Suprapubic skin (tissue), 4 donors: ENCODE results near the gene PPP1CC. TPM values are rescaled to one million over a fixed set of nuclear protein-coding genes. Genes with fewer than 3 reads are reported as not detected.

Experiments used
- DNase-seq, 2 donors: peaks; one replicate each; pipeline ENCODE4 v3.0.0-alpha.2; 2019; ENCODE audit warnings: low spot score in 2 of 2
- H3K27ac ChIP-seq: fragments of 200-600 bp; sonication (generic); one replicate; pipeline ENCODE4 v1.5.1; 2019
- H3K27me3 ChIP-seq: fragments of 200-600 bp; sonication (generic); one replicate; pipeline ENCODE4 v1.5.1; 2019
- H3K36me3 ChIP-seq: fragments of 200-600 bp; sonication (generic); one replicate; pipeline ENCODE4 v1.5.1; 2019
- H3K4me1 ChIP-seq: fragments of 200-600 bp; sonication (generic); one replicate; pipeline ENCODE4 v1.5.1; 2019
- H3K4me3 ChIP-seq: fragments of 200-600 bp; sonication (generic); one replicate; pipeline ENCODE4 v1.5.1; 2019; ENCODE audit warnings: mild to moderate bottlenecking
- H3K9me3 ChIP-seq: fragments of 200-600 bp; sonication (generic); one replicate; pipeline ENCODE4 v1.5.1; 2019
- EP300 ChIP-seq: sonication (generic); formaldehyde crosslinking; IDR thresholded peaks from one replicate; pipeline ENCODE4 v1.6.1; 2017; ENCODE audit warnings: antibody characterized with exemption
- POLR2A ChIP-seq, 2 donors: fragments of 450-650 bp; IDR thresholded peaks; one replicate each; pipeline ENCODE4 v1.6.1; 2017; ENCODE audit warnings: antibody characterized with exemption in 2 of 2, mild to moderate bottlenecking in 2 of 2, moderate library complexity in 2 of 2
- POLR2AphosphoS5 ChIP-seq, 3 donors: sonication (generic); formaldehyde crosslinking; IDR thresholded peaks; one replicate each; pipeline ENCODE4 v1.6.1; 2017; ENCODE audit warnings: antibody characterized with exemption in 3 of 3
- WGBS: methylation state at CpG from one replicate; pipeline ENCODE4 v1.1.5; 2018; 5-methylcytosine and 5-hydroxymethylcytosine counted together
- total RNA-seq, 4 donors: library from RNA; depleted of rRNA; stranded (reverse); fragments of >200 nt; gene quantifications; one replicate each; pipeline ENCODE4 v1.1.0, GENCODE V29; 2016
- TF ChIP-seq, protein P1 (sequence below), 2 donors: fragments of 200-600 bp in 1 of 2; fragments of 450-650 bp in 1 of 2; sonication (generic) in 1 of 2; IDR thresholded peaks; one replicate each; pipeline ENCODE4 v1.5.1; 2016 to 2019; ENCODE audit warnings: antibody characterized with exemption in 2 of 2, mild to moderate bottlenecking in 1 of 2, moderate library complexity in 1 of 2

The PPP1CC gene
- 100 to 1,000 TPM in 2 of 4 donors, 10 to 100 TPM in 2; 83.6 to 107 (median 100) TPM for total RNA-seq

DNA sequence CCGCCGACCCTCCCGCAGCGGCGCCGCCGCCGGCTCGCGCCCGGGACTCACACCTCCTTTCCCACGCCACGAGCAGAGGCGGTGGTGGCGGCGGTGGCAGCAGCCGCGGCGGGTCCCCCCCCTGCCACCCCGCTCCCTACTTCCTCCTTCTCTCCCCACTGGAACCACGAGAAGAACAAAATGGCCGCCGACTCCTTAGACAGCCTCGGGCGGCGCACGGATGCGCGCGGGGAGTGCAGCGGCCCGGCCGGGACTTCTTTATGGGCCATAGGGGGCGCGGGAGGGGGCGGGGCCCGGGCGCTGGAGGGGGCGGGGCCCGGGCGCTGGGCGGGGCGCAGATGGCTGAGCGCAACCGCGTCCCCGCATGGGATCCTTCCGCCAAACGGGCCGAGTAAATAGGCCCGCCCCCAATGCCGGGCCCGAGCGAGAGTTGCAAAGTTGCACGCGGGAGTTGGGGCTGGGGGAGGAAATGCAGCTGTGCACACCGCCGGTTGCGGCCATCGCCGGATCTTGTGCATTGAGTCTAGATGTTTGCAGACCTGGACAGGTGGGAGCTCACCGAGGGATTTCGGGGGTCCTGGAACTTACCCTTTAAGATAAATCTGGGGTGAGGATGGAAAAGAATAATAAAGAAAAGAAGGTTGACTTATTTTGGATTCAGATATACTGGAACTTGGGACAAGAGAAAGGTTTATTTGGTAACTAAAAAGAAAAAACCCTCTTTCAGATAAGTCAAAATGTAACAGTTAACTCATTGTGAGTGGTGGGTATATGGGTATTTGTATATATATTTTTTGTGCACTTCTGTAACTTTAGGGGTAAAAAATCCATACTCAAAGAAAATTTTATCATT lies at the start of gene PPP1CC:
PPP1CC (minus strand) TSS at position 174 of the 853 bp plus-strand sequence. CDS start 184 bp downstream, outside the sequence.
- Histone ChIP-seq H3K4me3 (peak within 1 kb of the TSS; percentile 86), H3K36me3 (no peaks in the 10 kb centered on the region), H3K27ac (peak within 1 kb of the TSS; percentile 90), H3K4me1 (peaks cover 54% of the 10 kb centered on the region), H3K9me3 (no peaks in the 10 kb centered on the region), H3K27me3 (no peaks in the 10 kb centered on the region)
- under 1% methylated on average over 33 of the region's 63 CpGs for WGBS
- TF ChIP-seq, protein P1, sequence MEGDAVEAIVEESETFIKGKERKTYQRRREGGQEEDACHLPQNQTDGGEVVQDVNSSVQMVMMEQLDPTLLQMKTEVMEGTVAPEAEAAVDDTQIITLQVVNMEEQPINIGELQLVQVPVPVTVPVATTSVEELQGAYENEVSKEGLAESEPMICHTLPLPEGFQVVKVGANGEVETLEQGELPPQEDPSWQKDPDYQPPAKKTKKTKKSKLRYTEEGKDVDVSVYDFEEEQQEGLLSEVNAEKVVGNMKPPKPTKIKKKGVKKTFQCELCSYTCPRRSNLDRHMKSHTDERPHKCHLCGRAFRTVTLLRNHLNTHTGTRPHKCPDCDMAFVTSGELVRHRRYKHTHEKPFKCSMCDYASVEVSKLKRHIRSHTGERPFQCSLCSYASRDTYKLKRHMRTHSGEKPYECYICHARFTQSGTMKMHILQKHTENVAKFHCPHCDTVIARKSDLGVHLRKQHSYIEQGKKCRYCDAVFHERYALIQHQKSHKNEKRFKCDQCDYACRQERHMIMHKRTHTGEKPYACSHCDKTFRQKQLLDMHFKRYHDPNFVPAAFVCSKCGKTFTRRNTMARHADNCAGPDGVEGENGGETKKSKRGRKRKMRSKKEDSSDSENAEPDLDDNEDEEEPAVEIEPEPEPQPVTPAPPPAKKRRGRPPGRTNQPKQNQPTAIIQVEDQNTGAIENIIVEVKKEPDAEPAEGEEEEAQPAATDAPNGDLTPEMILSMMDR (IDR thresholded peaks at IDR 0.05): no peak
- peak; percentile 50 to 80 (median 66) for TF ChIP-seq POLR2AphosphoS5 (IDR thresholded peaks at IDR 0.05)
- peak in 1 of 2 donors; percentile 67 for TF ChIP-seq POLR2A (IDR thresholded peaks at IDR 0.05)
- no peak for TF ChIP-seq EP300
- peak; percentile 95 to 96 for DNase-seq

DNA sequence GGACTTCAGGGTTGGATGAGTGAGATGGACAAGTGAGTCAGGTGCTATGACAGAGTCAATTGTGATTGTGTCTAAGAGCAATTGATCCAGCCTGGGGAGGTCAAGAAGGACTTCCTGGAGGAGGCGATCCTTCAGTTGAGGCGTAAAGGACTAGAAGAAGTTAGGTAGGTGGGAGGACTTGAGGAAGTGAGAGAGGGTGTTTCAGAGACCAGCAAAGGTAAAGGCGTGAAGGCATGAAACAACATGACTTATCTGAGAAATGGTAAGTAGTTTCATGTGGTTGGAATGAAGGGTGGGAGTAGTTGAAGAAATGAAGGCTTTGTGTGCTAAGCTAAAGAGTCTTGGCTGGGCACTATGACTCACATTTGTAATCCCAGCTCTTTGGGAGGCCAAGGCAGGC lies 48.9 kb upstream of the PPP1CC start:
- TF ChIP-seq POLR2AphosphoS5 (IDR thresholded peaks at IDR 0.05) (no peak), POLR2A (IDR thresholded peaks at IDR 0.05) (no peak), EP300 (no peak)
- TF ChIP-seq, protein P1 (IDR thresholded peaks at IDR 0.05): no peak
- WGBS: 93% methylated on average over 3 of the region's 3 CpGs
- H3K36me3 ChIP-seq: no peaks in the 10 kb centered on the region
- no peaks in the 10 kb centered on the region for H3K27me3 ChIP-seq
- no peaks in the 10 kb centered on the region for H3K9me3 ChIP-seq
- H3K4me3 ChIP-seq: no peak overlapping the region
- no peak overlapping the region for H3K27ac ChIP-seq
- DNase-seq: no peak
- H3K4me1 ChIP-seq: peaks cover 12% of the 10 kb centered on the region

DNA sequence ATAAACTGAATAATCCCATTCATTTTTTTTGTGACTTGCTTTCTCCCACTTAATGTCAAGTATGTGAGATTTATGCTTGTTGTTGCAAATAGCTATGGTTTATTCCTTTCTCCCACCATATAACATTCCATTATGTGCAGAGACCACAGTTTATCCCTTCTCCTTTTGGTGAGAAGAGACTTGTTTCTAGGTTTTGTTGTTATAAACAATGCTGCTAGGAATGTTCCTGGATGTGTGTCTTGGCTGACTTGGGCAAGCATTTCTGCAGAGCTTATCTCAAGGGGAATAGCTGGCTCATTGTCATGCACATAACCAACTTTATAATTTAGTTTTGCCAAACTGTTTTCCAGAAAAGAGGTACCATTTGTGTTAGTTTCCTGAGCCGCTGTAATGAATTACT lies 47.6 kb upstream of the PPP1CC start:
- no peak overlapping the region for H3K27ac ChIP-seq
- 60% methylated on average over 1 of the region's 1 CpG for WGBS
- no peak overlapping the region for H3K4me3 ChIP-seq
- no peak for DNase-seq
- no peaks in the 10 kb centered on the region for H3K27me3 ChIP-seq
- H3K36me3 ChIP-seq: no peaks in the 10 kb centered on the region
- TF ChIP-seq POLR2AphosphoS5 (IDR thresholded peaks at IDR 0.05) (no peak), POLR2A (IDR thresholded peaks at IDR 0.05) (no peak), EP300 (no peak)
- TF ChIP-seq, protein P1 (IDR thresholded peaks at IDR 0.05): no peak
- H3K9me3 ChIP-seq: no peaks in the 10 kb centered on the region
- peaks cover 12% of the 10 kb centered on the region for H3K4me1 ChIP-seq

DNA sequence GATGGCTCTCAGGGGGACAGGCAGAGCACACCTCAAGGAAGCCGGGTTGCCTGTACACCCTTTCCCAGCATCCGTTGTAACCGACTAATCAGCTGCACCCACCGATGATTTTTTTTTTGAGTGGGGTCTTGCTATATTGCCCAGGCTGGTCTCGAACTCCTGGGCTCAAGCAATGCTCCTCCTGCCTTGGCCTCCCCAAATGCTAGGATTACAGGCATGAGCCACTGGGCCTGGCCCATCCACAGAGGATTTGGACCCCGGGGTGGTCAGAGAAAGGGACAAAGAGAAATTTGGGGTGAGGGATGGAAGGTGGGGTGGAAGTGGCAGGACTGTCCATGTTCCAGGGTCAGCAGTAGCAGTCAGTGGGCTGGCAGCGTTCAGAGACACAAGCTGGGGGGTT lies 43.3 kb upstream of the PPP1CC start:
- no peak for DNase-seq
- Histone ChIP-seq H3K27me3 (no peaks in the 10 kb centered on the region), H3K4me1 (peaks cover 5% of the 10 kb centered on the region), H3K36me3 (no peaks in the 10 kb centered on the region), H3K9me3 (no peaks in the 10 kb centered on the region), H3K27ac (no peak overlapping the region), H3K4me3 (no peak overlapping the region)
- 95% methylated on average over 7 of the region's 7 CpGs for WGBS
- TF ChIP-seq, protein P1 (IDR thresholded peaks at IDR 0.05): no peak
- TF ChIP-seq POLR2A (IDR thresholded peaks at IDR 0.05) (no peak), EP300 (no peak), POLR2AphosphoS5 (IDR thresholded peaks at IDR 0.05) (no peak)

DNA sequence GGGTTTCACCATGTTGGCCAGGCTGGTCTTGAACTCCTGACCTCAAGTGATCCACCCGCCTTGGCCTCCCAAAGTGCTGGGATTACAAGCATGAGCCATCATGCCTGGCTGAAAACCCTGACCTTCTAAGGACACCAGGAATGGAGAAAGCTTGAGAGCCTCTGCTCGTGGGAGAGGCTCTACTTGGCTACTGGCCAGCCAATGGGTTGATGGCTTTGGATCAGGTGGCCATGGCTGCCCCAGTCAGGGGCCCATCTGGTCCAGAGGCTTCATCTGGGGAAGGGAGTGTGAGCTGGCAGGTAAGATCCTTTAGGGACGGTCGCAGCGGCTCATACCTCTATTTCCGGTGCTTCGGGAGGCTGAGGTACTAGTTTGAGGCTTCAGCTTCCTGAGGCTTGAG lies 42.5 kb upstream of the PPP1CC start:
- Histone ChIP-seq H3K27me3 (no peaks in the 10 kb centered on the region), H3K9me3 (no peaks in the 10 kb centered on the region), H3K4me1 (peaks cover 5% of the 10 kb centered on the region), H3K4me3 (no peak overlapping the region), H3K36me3 (no peaks in the 10 kb centered on the region), H3K27ac (no peak overlapping the region)
- DNase-seq: no peak
- TF ChIP-seq EP300 (no peak), POLR2A (IDR thresholded peaks at IDR 0.05) (no peak), POLR2AphosphoS5 (IDR thresholded peaks at IDR 0.05) (no peak)
- TF ChIP-seq, protein P1 (IDR thresholded peaks at IDR 0.05): no peak
- WGBS: 89% methylated on average over 7 of the region's 7 CpGs
